A673 (cell line): ENCODE results near the gene TMTC4. TPM values are rescaled to one million over a fixed set of nuclear protein-coding genes. Genes with fewer than 3 reads are reported as not detected.

Experiments used
- BruUV-seq: library from RNA; stranded (reverse); fragments of 400-500 nt; replicated peaks from 2 replicates; lab custom pipeline; 2021; lab: Mats Ljungman, UMichigan
- CTCF ChIA-PET: fragments of 300-600 bp; sonication (Branson Sonifier 250); formaldehyde crosslinking; loops from one replicate; lab custom pipeline; 2022; ENCODE audit warnings: antibody characterized with exemption; lab: Charles Lee
- POLR2A ChIA-PET: fragments of 300-600 bp; sonication (Branson Sonifier 250); formaldehyde crosslinking; loops from one replicate; lab custom pipeline; 2022; ENCODE audit warnings: antibody characterized with exemption; ENCODE audit not compliant: low non-redundant PET; lab: Charles Lee
- DNase-seq: peaks from one replicate; pipeline ENCODE4 v3.0.0-alpha.2; 2015; ENCODE audit warnings: low spot score
- H3K27ac ChIP-seq: fragments of 200-600 bp; sonication (generic); 2 replicates; pipeline ENCODE4 v1.5.1; 2016; ENCODE audit warnings: mixed run types, low read depth, mild to moderate bottlenecking, mixed read lengths, antibody characterized with exemption, low read length; ENCODE audit not compliant: poor library complexity, severe bottlenecking
- H3K27me3 ChIP-seq: fragments of 200-600 bp; sonication (generic); replicated peaks from 2 replicates; pipeline ENCODE4 v1.6.1; 2017; ENCODE audit warnings: mixed run types, low read depth, mild to moderate bottlenecking, mixed read lengths, antibody characterized with exemption, low read length; ENCODE audit not compliant: insufficient read depth, poor library complexity
- H3K36me3 ChIP-seq: fragments of 200-600 bp; sonication (generic); 2 replicates; pipeline ENCODE4 v1.6.1; 2016; ENCODE audit warnings: mixed run types, mild to moderate bottlenecking, mixed read lengths, antibody characterized with exemption, low read length; ENCODE audit not compliant: insufficient read depth, poor library complexity, severe bottlenecking
- H3K4me1 ChIP-seq: fragments of 200-600 bp; sonication (generic); 2 replicates; pipeline ENCODE4 v1.6.1; 2017; ENCODE audit warnings: mixed run types, mild to moderate bottlenecking, mixed read lengths, antibody characterized with exemption, low read length; ENCODE audit not compliant: insufficient read depth, poor library complexity, severe bottlenecking
- H3K4me3 ChIP-seq: fragments of 200-600 bp; sonication (generic); 2 replicates; pipeline ENCODE4 v1.5.1; 2016; ENCODE audit warnings: low read depth, mixed run types, mild to moderate bottlenecking, mixed read lengths, low read length; ENCODE audit not compliant: poor library complexity, severe bottlenecking
- H3K9me3 ChIP-seq: fragments of 200-600 bp; sonication (generic); 2 replicates; pipeline ENCODE4 v1.6.1; 2016; ENCODE audit warnings: mixed run types, low read depth, mild to moderate bottlenecking, mixed read lengths, antibody characterized with exemption, low read length; ENCODE audit not compliant: poor library complexity, severe bottlenecking
- EZH2 ChIP-seq: fragments of 200-600 bp; sonication (generic); IDR thresholded peaks from 2 replicates; pipeline ENCODE4 v1.6.1; 2017; ENCODE audit warnings: borderline replicate concordance, low read depth, mild to moderate bottlenecking, mixed read lengths, antibody characterized with exemption, low read length; ENCODE audit not compliant: poor library complexity, severe bottlenecking
- intact Hi-C: fragments of 100-400 bp; cut with micrococcal nuclease; formaldehyde crosslinking; loops from one replicate; pipeline ENCODE4 v1.10.0; 2022; ENCODE audit not compliant: unreplicated experiment
- total RNA-seq: library from RNA; stranded (reverse); gene quantifications from 2 replicates; pipeline ENCODE4 v1.2.3, GENCODE V29; 2021
- TF ChIP-seq, protein P1 (sequence below): fragments of 300-800, 200-600 bp; sonication (generic); conservative IDR thresholded peaks from 2 replicates; pipeline ENCODE4 v1.5.1; 2017; ENCODE audit warnings: low read depth, mild to moderate bottlenecking, antibody characterized with exemption, low read length, moderate library complexity, mixed read lengths

TMTC4 gene
- total RNA-seq, 1 experiment from 2014 or later: 21.3 TPM

GRCh38 chr13:100644371-100644770 is 30.2 kb downstream of the TMTC4 start:
- DNase-seq: peak; percentile 60
- Histone ChIP-seq H3K9me3 (no peaks in the 10 kb centered on the region), H3K36me3 (peaks cover 5% of the 10 kb centered on the region), H3K4me3 (no peak overlapping the region), H3K4me1 (peaks cover 4% of the 10 kb centered on the region), H3K27me3 (no peaks in the 10 kb centered on the region), H3K27ac (no peak overlapping the region)
- TF ChIP-seq, protein P1, sequence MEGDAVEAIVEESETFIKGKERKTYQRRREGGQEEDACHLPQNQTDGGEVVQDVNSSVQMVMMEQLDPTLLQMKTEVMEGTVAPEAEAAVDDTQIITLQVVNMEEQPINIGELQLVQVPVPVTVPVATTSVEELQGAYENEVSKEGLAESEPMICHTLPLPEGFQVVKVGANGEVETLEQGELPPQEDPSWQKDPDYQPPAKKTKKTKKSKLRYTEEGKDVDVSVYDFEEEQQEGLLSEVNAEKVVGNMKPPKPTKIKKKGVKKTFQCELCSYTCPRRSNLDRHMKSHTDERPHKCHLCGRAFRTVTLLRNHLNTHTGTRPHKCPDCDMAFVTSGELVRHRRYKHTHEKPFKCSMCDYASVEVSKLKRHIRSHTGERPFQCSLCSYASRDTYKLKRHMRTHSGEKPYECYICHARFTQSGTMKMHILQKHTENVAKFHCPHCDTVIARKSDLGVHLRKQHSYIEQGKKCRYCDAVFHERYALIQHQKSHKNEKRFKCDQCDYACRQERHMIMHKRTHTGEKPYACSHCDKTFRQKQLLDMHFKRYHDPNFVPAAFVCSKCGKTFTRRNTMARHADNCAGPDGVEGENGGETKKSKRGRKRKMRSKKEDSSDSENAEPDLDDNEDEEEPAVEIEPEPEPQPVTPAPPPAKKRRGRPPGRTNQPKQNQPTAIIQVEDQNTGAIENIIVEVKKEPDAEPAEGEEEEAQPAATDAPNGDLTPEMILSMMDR: no peak
- TF ChIP-seq EZH2: no peak
- intact Hi-C loops: no loop called here
- BruUV-seq: no TSS peak
- ChIA-PET CTCF (no interaction called here), POLR2A (no interaction called here)

DNA sequence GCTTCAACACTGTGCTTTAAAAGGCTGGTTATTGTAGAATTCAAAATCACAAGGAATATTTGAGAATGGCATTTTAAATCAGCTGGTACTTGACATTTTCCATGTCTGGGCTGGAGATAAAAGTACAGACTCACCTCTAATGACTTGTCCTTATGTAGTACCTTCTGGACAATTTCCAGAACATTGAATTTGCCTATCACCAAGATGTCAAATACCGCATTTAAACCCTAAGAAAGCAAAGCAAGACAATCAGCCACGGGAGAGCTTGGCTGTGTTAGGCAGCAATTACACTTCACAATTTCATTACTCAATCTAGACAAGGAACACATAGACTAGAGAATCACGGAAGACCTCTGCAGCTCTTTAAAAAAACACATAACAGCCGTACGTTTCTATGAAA is 36.8 kb downstream of the TMTC4 start:
- Histone ChIP-seq H3K27ac (no peak overlapping the region), H3K27me3 (no peaks in the 10 kb centered on the region), H3K4me1 (no peaks in the 10 kb centered on the region), H3K4me3 (no peak overlapping the region), H3K9me3 (no peaks in the 10 kb centered on the region), H3K36me3 (peaks cover 33% of the 10 kb centered on the region)
- ChIA-PET POLR2A (no interaction called here), CTCF (no interaction called here)
- TF ChIP-seq, protein P1: no peak
- TF ChIP-seq EZH2: no peak
- no peak for DNase-seq
- BruUV-seq: no TSS peak
- intact Hi-C loops: no loop called here

- POLR2A ChIA-PET: no interaction called here
- peaks cover 33% of the 10 kb centered on the region for H3K36me3 ChIP-seq
- intact Hi-C loops: no loop called here
- BruUV-seq: no TSS peak
- TF ChIP-seq, protein P1: no peak
- no peak for TF ChIP-seq EZH2
- H3K9me3 ChIP-seq: no peaks in the 10 kb centered on the region
- CTCF ChIA-PET: no interaction called here
- no peak overlapping the region for H3K27ac ChIP-seq
- no peaks in the 10 kb centered on the region for H3K4me1 ChIP-seq
- no peaks in the 10 kb centered on the region for H3K27me3 ChIP-seq
- no peak overlapping the region for H3K4me3 ChIP-seq
- no peak for DNase-seq
Observed at GRCh38 chr13:100637380-100637779, 37.2 kb downstream of the TMTC4 start.
